SK-N-SH (cell line): ENCODE results near the gene SPACA6. TPM values are rescaled to one million over a fixed set of nuclear protein-coding genes. Genes with fewer than 3 reads are reported as not detected.

ENCODE experiments used
- CTCF ChIA-PET: fragments of 300-600, 350-600 bp; formaldehyde crosslinking; extraction: SDS; loops from one replicate; lab custom pipeline; 2021; lab: Yijun Ruan, JAX
- POLR2A ChIA-PET: fragments of 350-600 bp; sonication (Branson Sonifier 250); formaldehyde crosslinking; extraction: SDS; loops from one replicate; lab custom pipeline; 2020; ENCODE audit warnings: antibody characterized with exemption, inconsistent platforms; lab: Yijun Ruan, JAX
- DNase-seq: peaks from one replicate; pipeline ENCODE4 v3.0.0; 2012
- H2AFZ ChIP-seq: fragments of 200-600 bp; sonication (generic); 2 replicates; pipeline ENCODE4 v1.8.1; 2016; ENCODE audit warnings: antibody characterized with exemption, mild to moderate bottlenecking, low read depth
- H3F3A ChIP-seq: fragments of 200-600 bp; sonication (generic); replicated peaks from 2 replicates; pipeline ENCODE3; 2016; ENCODE audit warnings: antibody characterized with exemption, mild to moderate bottlenecking; ENCODE audit not compliant: insufficient read depth
- H3K27ac ChIP-seq, 2 experiments: fragments of 200-500 bp in 1 of 2; fragments of 200-600 bp in 1 of 2; sonication (Bioruptor generic) in 1 of 2; sonication (generic), shearing (Covaris generic) in 1 of 2; 2 replicates each; pipeline versions ENCODE4 v1.5.1 to v1.6.1; 2014 to 2016; ENCODE audit warnings: low read depth in 2 of 2, inconsistent platforms in 1 of 2, low read length in 1 of 2, mild to moderate bottlenecking in 1 of 2, mixed read lengths in 1 of 2
- H3K27me3 ChIP-seq: fragments of 200-600 bp; sonication (generic), shearing (Covaris generic); 2 replicates; pipeline ENCODE4 v1.6.1; 2016; ENCODE audit warnings: mixed run types; ENCODE audit not compliant: insufficient read depth
- H3K36me3 ChIP-seq, 2 experiments: fragments of 200-500 bp in 1 of 2; fragments of 200-600 bp in 1 of 2; sonication (Bioruptor generic) in 1 of 2; sonication (generic) in 1 of 2; replicated peaks in 1 of 2; 2 replicates each; pipeline versions ENCODE3 to v1.5.1; 2014 to 2016; ENCODE audit warnings: low read length in 1 of 2, mild to moderate bottlenecking in 1 of 2; ENCODE audit not compliant: insufficient read depth in 2 of 2, control insufficient read depth in 1 of 2
- H3K4me1 ChIP-seq, 2 experiments: fragments of 200-500 bp in 1 of 2; fragments of 200-600 bp in 1 of 2; sonication (Bioruptor generic) in 1 of 2; sonication (generic), shearing (Covaris generic) in 1 of 2; 2 replicates each; pipeline versions ENCODE4 v1.5.1 to v1.6.1; 2014 to 2016; ENCODE audit warnings: low read depth in 1 of 2, low read length in 1 of 2, mixed run types in 1 of 2; ENCODE audit not compliant: insufficient read depth in 2 of 2, control insufficient read depth in 1 of 2
- H3K4me2 ChIP-seq: fragments of 200-600 bp; sonication (generic), shearing (Covaris generic); 2 replicates; pipeline ENCODE4 v1.6.1; 2017; ENCODE audit warnings: mixed run types
- H3K4me3 ChIP-seq, 2 experiments: fragments of 200-500 bp in 1 of 2; fragments of 200-600 bp in 1 of 2; sonication (Bioruptor generic) in 1 of 2; sonication (generic), shearing (Covaris generic) in 1 of 2; 2 replicates each; pipeline versions ENCODE4 v1.5.1 to v1.8.1; 2014 to 2016; ENCODE audit warnings: low read depth in 2 of 2, inconsistent platforms in 1 of 2, low read length in 1 of 2, mild to moderate bottlenecking in 1 of 2, mixed read lengths in 1 of 2, moderate library complexity in 1 of 2
- H3K79me2 ChIP-seq: fragments of 200-600 bp; sonication (generic); 2 replicates; pipeline ENCODE4 v1.8.1; 2017; ENCODE audit warnings: mild to moderate bottlenecking; ENCODE audit not compliant: insufficient read depth
- H3K9ac ChIP-seq: fragments of 200-600 bp; sonication (generic); 2 replicates; pipeline ENCODE4 v1.6.1; 2017; ENCODE audit warnings: mixed run types
- H3K9me2 ChIP-seq: fragments of 200-600 bp; sonication (generic); 2 replicates; pipeline ENCODE4 v1.6.1; 2017; ENCODE audit warnings: mixed run types
- H3K9me3 ChIP-seq: fragments of 200-600 bp; sonication (generic); 2 replicates; pipeline ENCODE4 v1.6.1; 2017; ENCODE audit warnings: mixed run types, mild to moderate bottlenecking, moderate library complexity
- H4K20me1 ChIP-seq: fragments of 200-600 bp; sonication (generic); 2 replicates; pipeline ENCODE4 v1.6.1; 2017; ENCODE audit warnings: mild to moderate bottlenecking, mixed run types; ENCODE audit not compliant: insufficient read depth
- ELF1 ChIP-seq: IDR thresholded peaks from 2 replicates; pipeline ENCODE4 v1.4.0; 2012
- EP300 ChIP-seq, 2 experiments: IDR thresholded peaks; 2 replicates each; pipeline versions ENCODE4 v1.4.0 to v1.6.1; 2012; ENCODE audit warnings: borderline replicate concordance in 1 of 2, low read depth in 1 of 2, low read length in 1 of 2
- EZH2phosphoT487 ChIP-seq: fragments of 200-600 bp; sonication (generic); IDR thresholded peaks from 2 replicates; pipeline ENCODE4 v1.6.1; 2017; ENCODE audit warnings: low read depth, mixed run types, mild to moderate bottlenecking, antibody characterized with exemption, moderate library complexity, borderline replicate concordance
- FOSL2 ChIP-seq: IDR thresholded peaks from 2 replicates; pipeline ENCODE4 v1.4.0; 2012; ENCODE audit warnings: low read depth, mild to moderate bottlenecking, moderate library complexity, borderline replicate concordance
- FOXJ3 ChIP-seq: sonication (generic); formaldehyde crosslinking; IDR thresholded peaks from 2 replicates; pipeline ENCODE4 v1.5.1; 2020; ENCODE audit warnings: mild to moderate bottlenecking, missing genetic modification reagents
- FOXM1 ChIP-seq: IDR thresholded peaks from 2 replicates; pipeline ENCODE4 v1.4.0; 2012; ENCODE audit warnings: low read depth, mild to moderate bottlenecking
- GATA2 ChIP-seq: sonication (generic); formaldehyde crosslinking; IDR thresholded peaks from 2 replicates; pipeline ENCODE4 v1.5.0; 2020; ENCODE audit warnings: mild to moderate bottlenecking, missing genetic modification reagents
- IRF3 ChIP-seq: fragments of 150-350 bp; IDR thresholded peaks from 2 replicates; pipeline ENCODE4 v1.6.1; 2016; ENCODE audit warnings: mild to moderate bottlenecking, low read depth, low read length
- JUND ChIP-seq: IDR thresholded peaks from 2 replicates; pipeline ENCODE4 v1.4.0; 2012
- NFIC ChIP-seq: IDR thresholded peaks from 2 replicates; pipeline ENCODE4 v1.4.0; 2012; ENCODE audit warnings: borderline replicate concordance
- PBX3 ChIP-seq: IDR thresholded peaks from 2 replicates; pipeline ENCODE4; 2012
- POLR2AphosphoS5 ChIP-seq: IDR thresholded peaks from 2 replicates; pipeline ENCODE4 v1.6.1; 2012; ENCODE audit warnings: low read depth, low read length
- RAD21 ChIP-seq: IDR thresholded peaks from 2 replicates; pipeline ENCODE4 v1.6.1; 2012; ENCODE audit warnings: mild to moderate bottlenecking, low read length
- RCOR1 ChIP-seq: fragments of 150-350 bp; IDR thresholded peaks from 2 replicates; pipeline ENCODE4 v1.6.1; 2017; ENCODE audit warnings: antibody characterized with exemption, low read length
- RFX5 ChIP-seq: IDR thresholded peaks from 2 replicates; pipeline ENCODE4 v1.6.1; 2012; ENCODE audit warnings: mild to moderate bottlenecking, improper control_type of control experiment, low read length
- RXRA ChIP-seq: IDR thresholded peaks from 2 replicates; pipeline ENCODE4 v1.4.0; 2012; ENCODE audit warnings: low read depth, mild to moderate bottlenecking, borderline replicate concordance
- SIN3A ChIP-seq: IDR thresholded peaks from 2 replicates; pipeline ENCODE4 v1.6.1; 2012; ENCODE audit warnings: low read depth, mild to moderate bottlenecking, low read length, moderate library complexity, borderline replicate concordance
- SMC3 ChIP-seq: IDR thresholded peaks from 2 replicates; pipeline ENCODE4 v1.6.1; 2012; ENCODE audit warnings: low read depth, low read length, improper control_type of control experiment
- TAF1 ChIP-seq: IDR thresholded peaks from 2 replicates; pipeline ENCODE4 v1.6.1; 2012; ENCODE audit warnings: low read depth, mild to moderate bottlenecking, low read length, moderate library complexity, borderline replicate concordance
- TCF12 ChIP-seq: IDR thresholded peaks from 2 replicates; pipeline ENCODE4 v1.4.0; 2012
- TEAD4 ChIP-seq: IDR thresholded peaks from 2 replicates; pipeline ENCODE4 v1.4.0; 2012; ENCODE audit warnings: mild to moderate bottlenecking, borderline replicate concordance; ENCODE audit not compliant: insufficient read depth
- USF1 ChIP-seq: IDR thresholded peaks from 2 replicates; pipeline ENCODE4 v1.4.0; 2012; ENCODE audit warnings: low read depth, borderline replicate concordance
- ZBTB33 ChIP-seq: IDR thresholded peaks from 2 replicates; pipeline ENCODE4 v1.4.0; 2012; ENCODE audit warnings: low read depth, borderline replicate concordance
- WGBS: methylation state at CpG from one replicate; pipeline ENCODE4 v1.1.6; 2017; ENCODE audit warnings: low lambda C conversion rate; 5-methylcytosine and 5-hydroxymethylcytosine counted together
- polyA plus RNA-seq, 3 experiments: library from polyadenylated mRNA; depleted of rRNA; stranded (reverse); fragments of >200 nt; gene quantifications; 2 replicates each; pipeline ENCODE4 v1.2.3, GENCODE V29; 2012

Gene SPACA6
- polyA plus RNA-seq, 1 of the 3 experiments (the other 2 are of a cell fraction), result 15.8 TPM

- DNase-seq, result no peak
- no peak for TF ChIP-seq TCF12
- TF ChIP-seq RAD21, result no peak
- TF ChIP-seq RFX5, result no peak
- no peak for TF ChIP-seq TEAD4
- no peak for TF ChIP-seq USF1
- H3K9ac ChIP-seq, result no peak overlapping the region
- no peak overlapping the region for H3K4me3 ChIP-seq
- no peaks in the 10 kb centered on the region for H4K20me1 ChIP-seq
- H3K4me1 ChIP-seq, result no peaks in the 10 kb centered on the region
- no peaks in the 10 kb centered on the region for H3K79me2 ChIP-seq
- H2AFZ ChIP-seq, result no peak overlapping the region
- no peaks in the 10 kb centered on the region for H3K9me3 ChIP-seq
- no peak overlapping the region for H3K4me2 ChIP-seq
- peaks cover 43% of the 10 kb centered on the region for H3K27me3 ChIP-seq
- WGBS, result 10% methylated on average over 3 of the region's 3 CpGs
- ChIA-PET POLR2A (no interaction called here), CTCF (no interaction called here)
- H3K9me2 ChIP-seq, result no peaks in the 10 kb centered on the region
- H3K27ac ChIP-seq, result no peak overlapping the region
- H3F3A ChIP-seq, result peaks cover 4% of the 10 kb centered on the region
- no peaks in the 10 kb centered on the region for H3K36me3 ChIP-seq
These were observed 22.7 kb downstream of the SPACA6 start for GRCh38 chr19:51715850-51716249.

GRCh38 chr19:51716925-51717324, 23.8 kb downstream of the SPACA6 start:
- H3K4me1 ChIP-seq, result no peaks in the 10 kb centered on the region
- H3K9me3 ChIP-seq, result no peaks in the 10 kb centered on the region
- no peak overlapping the region for H3K27ac ChIP-seq
- ChIA-PET CTCF (interaction anchor here (1.1 kb wide), 1 partner anchor 8 kb away, joined by 4 read pairs; no protein-coding TSS in a partner anchor), POLR2A (no interaction called here)
- H3K4me2 ChIP-seq, result no peak overlapping the region
- 23% methylated on average over 7 of the region's 11 CpGs for WGBS
- H3F3A ChIP-seq, result peaks cover under 1% of the 10 kb centered on the region
- no peaks in the 10 kb centered on the region for H4K20me1 ChIP-seq
- no peaks in the 10 kb centered on the region for H3K79me2 ChIP-seq
- no peak for TF ChIP-seq ELF1
- no peak for TF ChIP-seq FOXJ3 (CRISPR knock-in tag)
- no peak for TF ChIP-seq EZH2phosphoT487
- no peak for TF ChIP-seq RCOR1
- TF ChIP-seq POLR2AphosphoS5, result no peak
- TF ChIP-seq JUND, result no peak
- TF ChIP-seq FOSL2, result no peak
- TF ChIP-seq RXRA, result no peak
- no peak for TF ChIP-seq SMC3
- TF ChIP-seq EP300 (IDR thresholded peaks at IDR 0.05; ENCODE audit: borderline replicate concordance in 1 of 2, low read depth in 1 of 2, low read length in 1 of 2), result no peak
- TF ChIP-seq TAF1, result no peak
- no peak for TF ChIP-seq ZBTB33
- no peak for TF ChIP-seq IRF3
- no peak for TF ChIP-seq SIN3A
- TF ChIP-seq FOXM1, result no peak
- TF ChIP-seq GATA2 (CRISPR knock-in tag), result no peak
- no peak for TF ChIP-seq NFIC
- no peak for TF ChIP-seq PBX3
- TF ChIP-seq RAD21, result no peak
- H3K27me3 ChIP-seq, result peaks cover 54% of the 10 kb centered on the region
- H3K36me3 ChIP-seq, result no peaks in the 10 kb centered on the region
- DNase-seq, result no peak
- H3K9me2 ChIP-seq, result no peaks in the 10 kb centered on the region
- no peak overlapping the region for H3K9ac ChIP-seq
- no peak overlapping the region for H2AFZ ChIP-seq
- no peak overlapping the region for H3K4me3 ChIP-seq
